ENCODE measurements around the gene CCDC47. TPM values are rescaled to one million over a fixed set of nuclear protein-coding genes. Genes with fewer than 3 reads are reported as not detected.

The CCDC47 gene
- total RNA-seq, 1 experiment from 2014 or later, result 147 TPM

DNA sequence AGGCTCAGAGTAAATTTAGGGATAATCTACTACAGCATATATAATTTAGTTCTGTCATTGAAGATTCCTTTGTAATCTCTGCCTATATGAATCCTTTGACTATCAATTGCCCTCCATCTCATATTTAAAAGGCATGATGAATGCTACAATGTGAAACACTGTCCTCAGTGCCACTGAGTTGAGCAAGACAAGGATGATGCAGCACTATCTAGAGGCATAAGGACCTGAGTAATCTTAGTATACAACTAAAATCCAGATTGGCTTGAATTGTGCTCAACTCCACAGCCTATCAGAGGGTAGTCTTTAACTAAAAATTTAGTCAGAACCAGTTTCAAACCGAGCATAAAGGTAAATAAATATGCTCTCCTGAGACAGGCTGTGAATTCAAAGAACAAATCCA lies 20.2 kb downstream of the CCDC47 start:
- DNase-seq (no peak), ATAC-seq (no peak)
- CTCF ChIA-PET, result no interaction called here
- Histone ChIP-seq H3K27me3 (ENCODE audit: low read length) (no peaks in the 10 kb centered on the region), H3K4me3 (ENCODE audit: low read length) (no peak overlapping the region), H3F3A (ENCODE audit: low read length, unreplicated experiment) (no peaks in the 10 kb centered on the region), H3K9me3 (ENCODE audit: low read length) (no peaks in the 10 kb centered on the region), H3K9ac (ENCODE audit: low read length) (no peak overlapping the region), H3K9me2 (replicated peaks; ENCODE audit: low read length) (no peaks in the 10 kb centered on the region), H3K36me3 (ENCODE audit: low read depth, low read length) (peaks cover 68% of the 10 kb centered on the region), H3K27ac (ENCODE audit: low read length) (no peak overlapping the region), H2AFZ (ENCODE audit: low read length) (no peak overlapping the region), H3K79me2 (ENCODE audit: low read length) (no peaks in the 10 kb centered on the region), H3K4me2 (ENCODE audit: low read length) (no peak overlapping the region), H3K4me1 (ENCODE audit: insufficient read depth, low read length) (no peaks in the 10 kb centered on the region), H4K20me1 (ENCODE audit: low read length) (no peaks in the 10 kb centered on the region)
- TF ChIP-seq EZH2 (IDR thresholded peaks at IDR 0.05; ENCODE audit: low read length, unreplicated experiment) (no peak), EZH2phosphoT487 (IDR thresholded peaks at IDR 0.05; ENCODE audit: borderline replicate concordance, low read length) (no peak)
- TF ChIP-seq, protein P1, sequence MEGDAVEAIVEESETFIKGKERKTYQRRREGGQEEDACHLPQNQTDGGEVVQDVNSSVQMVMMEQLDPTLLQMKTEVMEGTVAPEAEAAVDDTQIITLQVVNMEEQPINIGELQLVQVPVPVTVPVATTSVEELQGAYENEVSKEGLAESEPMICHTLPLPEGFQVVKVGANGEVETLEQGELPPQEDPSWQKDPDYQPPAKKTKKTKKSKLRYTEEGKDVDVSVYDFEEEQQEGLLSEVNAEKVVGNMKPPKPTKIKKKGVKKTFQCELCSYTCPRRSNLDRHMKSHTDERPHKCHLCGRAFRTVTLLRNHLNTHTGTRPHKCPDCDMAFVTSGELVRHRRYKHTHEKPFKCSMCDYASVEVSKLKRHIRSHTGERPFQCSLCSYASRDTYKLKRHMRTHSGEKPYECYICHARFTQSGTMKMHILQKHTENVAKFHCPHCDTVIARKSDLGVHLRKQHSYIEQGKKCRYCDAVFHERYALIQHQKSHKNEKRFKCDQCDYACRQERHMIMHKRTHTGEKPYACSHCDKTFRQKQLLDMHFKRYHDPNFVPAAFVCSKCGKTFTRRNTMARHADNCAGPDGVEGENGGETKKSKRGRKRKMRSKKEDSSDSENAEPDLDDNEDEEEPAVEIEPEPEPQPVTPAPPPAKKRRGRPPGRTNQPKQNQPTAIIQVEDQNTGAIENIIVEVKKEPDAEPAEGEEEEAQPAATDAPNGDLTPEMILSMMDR (conservative IDR thresholded peaks at IDR 0.05; ENCODE audit: low read depth, low read length), result no peak
- intact Hi-C loops (cut with micrococcal nuclease), result no loop called here
- BruUV-seq (replicated peaks), result no TSS peak
- POLR2A ChIA-PET (ENCODE audit: unreplicated experiment), result no interaction called here

DNA sequence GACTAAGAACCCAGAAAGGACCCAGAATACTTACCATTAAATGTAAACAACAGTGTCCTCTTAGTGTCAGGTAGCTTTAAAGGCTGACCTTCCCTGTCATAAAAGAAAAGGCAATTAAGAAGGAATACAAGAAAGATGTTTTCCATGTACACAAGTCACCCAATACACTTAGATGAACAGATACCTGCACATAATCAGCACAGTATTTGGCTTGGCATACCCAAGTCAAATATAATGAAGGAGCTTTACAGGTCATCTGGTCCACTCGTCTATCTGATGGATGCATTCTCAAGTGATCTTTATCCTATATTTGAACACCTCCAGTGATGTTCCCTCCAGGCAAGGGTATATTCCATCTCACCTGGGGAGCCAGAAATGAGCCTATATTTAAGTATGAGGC lies 20.7 kb downstream of the CCDC47 start:
- peaks cover 63% of the 10 kb centered on the region for H3K36me3 ChIP-seq (ENCODE audit: low read depth, low read length)
- CTCF ChIA-PET, result no interaction called here
- H3K4me2 ChIP-seq (ENCODE audit: low read length), result no peak overlapping the region

DNA sequence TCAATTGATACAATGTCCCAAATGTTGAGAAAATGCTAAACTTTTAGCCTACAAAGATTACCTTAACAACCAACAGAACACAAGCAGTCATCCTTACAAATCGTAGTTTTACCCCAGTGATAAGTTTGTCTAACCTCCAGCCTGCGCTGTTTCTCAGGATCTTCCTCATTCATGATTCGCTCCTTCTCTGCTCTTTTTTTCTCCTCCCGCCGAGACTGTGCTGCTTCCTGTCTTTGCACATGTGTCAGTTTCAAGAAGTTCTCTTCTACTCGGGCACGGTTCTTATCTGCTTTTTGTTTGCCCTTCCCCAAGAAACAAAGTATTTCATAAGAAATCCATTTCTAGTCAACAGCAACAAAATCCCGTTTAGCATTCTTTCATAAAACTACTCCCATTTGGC lies 21.6 kb downstream of the CCDC47 start:
- H3K4me3 ChIP-seq (ENCODE audit: low read length), result no peak overlapping the region
- H4K20me1 ChIP-seq (ENCODE audit: low read length), result no peaks in the 10 kb centered on the region
- DNase-seq (no peak), ATAC-seq (no peak)
- no peak overlapping the region for H3K9ac ChIP-seq (ENCODE audit: low read length)
- ChIA-PET POLR2A (ENCODE audit: unreplicated experiment) (no interaction called here), CTCF (no interaction called here)
- TSS peak; percentile 25 for BruUV-seq (replicated peaks)
- H3F3A ChIP-seq (ENCODE audit: low read length, unreplicated experiment), result no peaks in the 10 kb centered on the region
- H3K79me2 ChIP-seq (ENCODE audit: low read length), result no peaks in the 10 kb centered on the region
- H3K4me1 ChIP-seq (ENCODE audit: insufficient read depth, low read length), result no peaks in the 10 kb centered on the region
- intact Hi-C loops (cut with micrococcal nuclease), result no loop called here
- TF ChIP-seq EZH2phosphoT487 (IDR thresholded peaks at IDR 0.05; ENCODE audit: borderline replicate concordance, low read length) (no peak), EZH2 (IDR thresholded peaks at IDR 0.05; ENCODE audit: low read length, unreplicated experiment) (no peak)
- TF ChIP-seq, protein P1 (conservative IDR thresholded peaks at IDR 0.05; ENCODE audit: low read depth, low read length), result no peak
- no peak overlapping the region for H3K27ac ChIP-seq (ENCODE audit: low read length)
- H3K4me2 ChIP-seq (ENCODE audit: low read length), result no peak overlapping the region
- no peaks in the 10 kb centered on the region for H3K9me2 ChIP-seq (replicated peaks; ENCODE audit: low read length)
- H3K9me3 ChIP-seq (ENCODE audit: low read length), result no peaks in the 10 kb centered on the region
- H3K36me3 ChIP-seq (ENCODE audit: low read depth, low read length), result peaks cover 66% of the 10 kb centered on the region
- no peaks in the 10 kb centered on the region for H3K27me3 ChIP-seq (ENCODE audit: low read length)
- no peak overlapping the region for H2AFZ ChIP-seq (ENCODE audit: low read length)

More for the DNA sequence above, 20.7 kb downstream of the CCDC47 start:
- Histone ChIP-seq H3F3A (ENCODE audit: low read length, unreplicated experiment) (no peaks in the 10 kb centered on the region), H3K9me3 (ENCODE audit: low read length) (no peaks in the 10 kb centered on the region), H3K79me2 (ENCODE audit: low read length) (no peaks in the 10 kb centered on the region), H3K27ac (ENCODE audit: low read length) (no peak overlapping the region), H2AFZ (ENCODE audit: low read length) (no peak overlapping the region), H3K27me3 (ENCODE audit: low read length) (no peaks in the 10 kb centered on the region), H3K4me3 (ENCODE audit: low read length) (no peak overlapping the region), H3K4me1 (ENCODE audit: insufficient read depth, low read length) (no peaks in the 10 kb centered on the region), H3K9ac (ENCODE audit: low read length) (no peak overlapping the region), H3K9me2 (replicated peaks; ENCODE audit: low read length) (no peaks in the 10 kb centered on the region), H4K20me1 (ENCODE audit: low read length) (no peaks in the 10 kb centered on the region)
- intact Hi-C loops (cut with micrococcal nuclease), result no loop called here
- no peak for ATAC-seq
- no TSS peak for BruUV-seq (replicated peaks)
- POLR2A ChIA-PET (ENCODE audit: unreplicated experiment), result no interaction called here
- DNase-seq, result no peak
- TF ChIP-seq EZH2 (IDR thresholded peaks at IDR 0.05; ENCODE audit: low read length, unreplicated experiment), result no peak
- TF ChIP-seq EZH2phosphoT487 (IDR thresholded peaks at IDR 0.05; ENCODE audit: borderline replicate concordance, low read length), result no peak
- TF ChIP-seq, protein P1 (conservative IDR thresholded peaks at IDR 0.05; ENCODE audit: low read depth, low read length), result no peak
